Measurements from ENCODE around the gene PKMYT1.

PKMYT1 gene

GRCh38 chr16:2927010-2927646 is 53.1 kb downstream of the PKMYT1 start:
- no peak overlapping the region for H3K4me3 ChIP-seq (replicated peaks; ENCODE audit: low read depth, low read length)
- peaks cover 5% of the 10 kb centered on the region for H3K36me3 ChIP-seq (ENCODE audit: control insufficient read depth, insufficient read depth, low read length)
- DNase-seq (ENCODE audit: extremely low read depth, insufficient read length): peak; percentile 58
- no peaks in the 10 kb centered on the region for H3K27me3 ChIP-seq (replicated peaks; ENCODE audit: control insufficient read depth, insufficient read depth, low read length)
- TF ChIP-seq CTCF (IDR thresholded peaks at IDR 0.05; ENCODE audit: insufficient read depth, low read length, poor library complexity, severe bottlenecking): peak; percentile 90

GRCh38 chr16:2926650-2926999 is 53.6 kb downstream of the PKMYT1 start:
- no peak for TF ChIP-seq CTCF (IDR thresholded peaks at IDR 0.05; ENCODE audit: insufficient read depth, low read length, poor library complexity, severe bottlenecking)
- no peak overlapping the region for H3K4me3 ChIP-seq (replicated peaks; ENCODE audit: low read depth, low read length)
- peaks cover 5% of the 10 kb centered on the region for H3K36me3 ChIP-seq (ENCODE audit: control insufficient read depth, insufficient read depth, low read length)
- DNase-seq (ENCODE audit: extremely low read depth, insufficient read length): no peak
- H3K27me3 ChIP-seq (replicated peaks; ENCODE audit: control insufficient read depth, insufficient read depth, low read length): no peaks in the 10 kb centered on the region

- H3K4me3 ChIP-seq (replicated peaks; ENCODE audit: low read depth, low read length): no peak overlapping the region
- H3K36me3 ChIP-seq (ENCODE audit: control insufficient read depth, insufficient read depth, low read length): peaks cover 5% of the 10 kb centered on the region
- no peaks in the 10 kb centered on the region for H3K27me3 ChIP-seq (replicated peaks; ENCODE audit: control insufficient read depth, insufficient read depth, low read length)
- no peak for DNase-seq (ENCODE audit: extremely low read depth, insufficient read length)
- TF ChIP-seq CTCF (IDR thresholded peaks at IDR 0.05; ENCODE audit: insufficient read depth, low read length, poor library complexity, severe bottlenecking): no peak
These were observed 54.1 kb downstream of the PKMYT1 start for GRCh38 chr16:2925951-2926649.

- no peak for TF ChIP-seq CTCF (IDR thresholded peaks at IDR 0.05; ENCODE audit: insufficient read depth, low read length, poor library complexity, severe bottlenecking)
- Histone ChIP-seq H3K4me3 (replicated peaks; ENCODE audit: low read depth, low read length) (no peak overlapping the region), H3K36me3 (ENCODE audit: control insufficient read depth, insufficient read depth, low read length) (peaks cover 3% of the 10 kb centered on the region), H3K27me3 (replicated peaks; ENCODE audit: control insufficient read depth, insufficient read depth, low read length) (no peaks in the 10 kb centered on the region)
- DNase-seq (ENCODE audit: extremely low read depth, insufficient read length): no peak
These were observed 55.1 kb downstream of the PKMYT1 start for GRCh38 chr16:2924901-2925755.

- DNase-seq (ENCODE audit: extremely low read depth, insufficient read length): no peak
- no peak overlapping the region for H3K4me3 ChIP-seq (replicated peaks; ENCODE audit: low read depth, low read length)
- no peak for TF ChIP-seq CTCF (IDR thresholded peaks at IDR 0.05; ENCODE audit: insufficient read depth, low read length, poor library complexity, severe bottlenecking)
These were observed 56.8 kb downstream of the PKMYT1 start for GRCh38 chr16:2923481-2923880.

More at GRCh38 chr16:2923481-2923880, 56.8 kb downstream of the PKMYT1 start:
- H3K36me3 ChIP-seq (ENCODE audit: control insufficient read depth, insufficient read depth, low read length): no peaks in the 10 kb centered on the region; the same call in 1 of the 2 replicates
- no peaks in the 10 kb centered on the region for H3K27me3 ChIP-seq (replicated peaks; ENCODE audit: control insufficient read depth, insufficient read depth, low read length)

All from GM06990 (cell line).